Measurements from ENCODE around the gene JCHAIN.
"Not testable (repeated sequence)": the region's sequence is repeated elsewhere in the genome, so short reads cannot be mapped to it uniquely, and the experiment has no call there.

The JCHAIN gene

GRCh38 chr4:70666369-70666768 lies at the start of gene JCHAIN:
Gene JCHAIN (minus strand): TSS chr4:70666508. CDS start chr4:70666490, 18 bp downstream.
- DNase-seq (ENCODE audit: low read depth), result no peak

- no peak for DNase-seq (ENCODE audit: low read depth)
Observed at GRCh38 chr4:70715097-70715496, 48.8 kb upstream of the JCHAIN start.

- DNase-seq (ENCODE audit: low read depth), result no peak
Observed at GRCh38 chr4:70714079-70714887, 48.0 kb upstream of the JCHAIN start.

GRCh38 chr4:70713453-70714078 lies 47.3 kb upstream of the JCHAIN start:
- DNase-seq (ENCODE audit: low read depth), result no peak

- no peak for DNase-seq (ENCODE audit: low read depth)
Observed at GRCh38 chr4:70712604-70713452, 46.5 kb upstream of the JCHAIN start.

- DNase-seq (ENCODE audit: low read depth), result no peak
Observed at GRCh38 chr4:70712150-70712549, 45.8 kb upstream of the JCHAIN start.

GRCh38 chr4:70711599-70711998 lies 45.3 kb upstream of the JCHAIN start:
- DNase-seq (ENCODE audit: low read depth), result no peak

GRCh38 chr4:70709611-70710205 lies 43.4 kb upstream of the JCHAIN start:
- no peak for DNase-seq (ENCODE audit: low read depth)

GRCh38 chr4:70706516-70706915 lies 40.2 kb upstream of the JCHAIN start:
- no peak for DNase-seq (ENCODE audit: low read depth)

- no peak for DNase-seq (ENCODE audit: low read depth)
Observed at GRCh38 chr4:70706044-70706461, 39.7 kb upstream of the JCHAIN start.

- peak; percentile 63 for DNase-seq (ENCODE audit: low read depth)
Observed at GRCh38 chr4:70705183-70706043, 39.1 kb upstream of the JCHAIN start.

GRCh38 chr4:70704931-70705182 lies 38.5 kb upstream of the JCHAIN start:
- DNase-seq (ENCODE audit: low read depth), result no peak

- peak; percentile 41 for DNase-seq (ENCODE audit: low read depth)
Observed at GRCh38 chr4:70704215-70704930, 38.1 kb upstream of the JCHAIN start.

GRCh38 chr4:70703619-70704214 lies 37.4 kb upstream of the JCHAIN start:
- DNase-seq (ENCODE audit: low read depth), result no peak

GRCh38 chr4:70702592-70702991 lies 36.3 kb upstream of the JCHAIN start:
- DNase-seq (ENCODE audit: low read depth), result not testable (repeated sequence)

- DNase-seq (ENCODE audit: low read depth), result no peak
Observed at GRCh38 chr4:70701271-70701670, 35.0 kb upstream of the JCHAIN start.

- DNase-seq (ENCODE audit: low read depth), result no peak
Observed at GRCh38 chr4:70700712-70701111, 34.4 kb upstream of the JCHAIN start.

GRCh38 chr4:70698435-70698834 lies 32.1 kb upstream of the JCHAIN start:
- not testable (repeated sequence) for DNase-seq (ENCODE audit: low read depth)

- not testable (repeated sequence) for DNase-seq (ENCODE audit: low read depth)
Observed at GRCh38 chr4:70694633-70695032, 28.3 kb upstream of the JCHAIN start.

GRCh38 chr4:70691661-70692060 lies 25.4 kb upstream of the JCHAIN start:
- DNase-seq (ENCODE audit: low read depth), result no peak

All from activated T-cell treated with anti-CD3 and anti-CD28 coated beads for 24 hours (primary cell).